Measurements from ENCODE around the gene DBF4. TPM values are rescaled to one million over a fixed set of nuclear protein-coding genes. Genes with fewer than 3 reads are reported as not detected.
A peak's percentile ranks its signal among the peaks of the same experiment; 100 is the strongest.
"Not testable (repeated sequence)": the region's sequence is repeated elsewhere in the genome, so short reads cannot be mapped to it uniquely, and the experiment has no call there.

Gene DBF4
- total and polyA plus RNA-seq, 9 of the 15 experiments (the other 6 are each of a cell fraction or from before 2014, with no cell fraction given), result 37.8 to 145 (median 104) TPM

DNA sequence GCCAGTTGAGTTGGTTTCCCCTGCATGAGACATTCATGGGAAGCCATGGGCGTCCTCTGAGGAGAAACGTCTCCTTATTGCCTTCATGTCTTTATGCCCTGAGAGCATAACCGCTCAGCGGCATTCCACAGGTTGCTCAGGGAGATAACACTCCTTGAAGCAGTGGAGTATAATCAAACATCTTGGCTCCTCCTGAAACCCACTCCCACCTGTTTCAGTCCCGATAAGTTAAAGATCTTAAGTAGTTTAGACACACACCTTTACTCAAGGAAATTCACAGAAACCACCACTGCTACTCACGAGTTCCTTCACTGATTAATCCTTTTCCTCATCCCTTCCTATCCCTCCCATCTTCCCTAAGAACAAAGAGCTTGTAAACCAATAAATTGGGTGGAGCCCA, 9.8 kb upstream of the DBF4 start:
- DNase-seq (ENCODE audit: extremely low read depth in 1 of 4, low spot score in 3 of 4), result peak in 1 of 4 experiments; percentile 46
- in situ Hi-C loops (cut with MboI); H3K4me2 ChIP-seq (ENCODE audit: insufficient read depth, low read length); H3K9ac ChIP-seq (ENCODE audit: insufficient read depth in 1 of 2, low read depth in 2 of 2, low read length in 2 of 2); intact Hi-C loops (cut with micrococcal nuclease); H3K4me3 ChIP-seq; H2AFZ ChIP-seq (ENCODE audit: low read depth, low read length); CTCF ChIA-PET (ENCODE audit: low intra/inter-chr PET ratio); BruUV-seq (replicated peaks); FAIRE-seq; H3K27me3 ChIP-seq (ENCODE audit: control insufficient read depth in 2 of 2, insufficient read depth in 2 of 2, low read length in 2 of 2); H3K9me1 ChIP-seq (ENCODE audit: control insufficient read depth, insufficient read depth, low read length); H3K9me3 ChIP-seq (replicated peaks; ENCODE audit: control insufficient read depth, insufficient read depth, low read depth, low read length); H3K4me1 ChIP-seq (replicated peaks in 1 of 2; ENCODE audit: control insufficient read depth in 2 of 2, insufficient read depth in 2 of 2, low read length in 2 of 2); H3K27ac ChIP-seq (ENCODE audit: extremely low read depth, low read depth, low read length); POLR2A ChIA-PET; H4K20me1 ChIP-seq (replicated peaks; ENCODE audit: control insufficient read depth, insufficient read depth, low read length); TF ChIP-seq TEAD4 (CRISPR knock-in tag; IDR thresholded peaks at IDR 0.05; ENCODE audit: borderline replicate concordance): not testable (repeated sequence)
- peak; percentile 26 for ATAC-seq
- H3K36me3 ChIP-seq (ENCODE audit: control insufficient read depth, insufficient read depth, low read length), result peaks cover 56% of the 10 kb centered on the region
- TF ChIP-seq EP300 (IDR thresholded peaks at IDR 0.05; ENCODE audit: low read length) (peak; percentile 18; the same call in 1 of the 2 replicates), NCOR1 (IDR thresholded peaks at IDR 0.05) (peak; percentile 33; the same call in 1 of the 2 replicates), SOX6 (IDR thresholded peaks at IDR 0.05) (0 out of 2 replicates have a peak, but pooled peaks have one; percentile 31), TEAD4 (IDR thresholded peaks at IDR 0.05; ENCODE audit: low read length) (peak; percentile 56; the same call in 1 of the 2 replicates), TAL1 (IDR thresholded peaks at IDR 0.05) (peak; percentile 35; the same call in 1 of the 2 replicates), TRIM24 (IDR thresholded peaks at IDR 0.05) (peak in 1 of 2 experiments; percentile 37; a peak in 1 of 4 replicates), ARID1B (IDR thresholded peaks at IDR 0.05) (peak; percentile 67), ZEB2 (IDR thresholded peaks at IDR 0.05) (peak; percentile 76; the same call in 1 of the 2 replicates), SMARCA4 (IDR thresholded peaks at IDR 0.05) (0 out of 2 replicates have a peak, but pooled peaks have one; percentile 40), CBFA2T2 (conservative IDR thresholded peaks at IDR 0.05) (peak; percentile 52; the same call in 1 of the 2 replicates), TCF3 (CRISPR knock-in tag; IDR thresholded peaks at IDR 0.05) (peak; percentile 41), CBFA2T3 (IDR thresholded peaks at IDR 0.05) (peak; percentile 72), DPF2 (IDR thresholded peaks at IDR 0.05) (peak; percentile 48; the same call in 1 of the 2 replicates)
- H3K79me2 ChIP-seq (ENCODE audit: control insufficient read depth, insufficient read depth, low read length), result peaks cover 81% of the 10 kb centered on the region
- 6% methylated on average over 6 of the region's 6 CpGs for WGBS (ENCODE audit: insufficient coverage, low coverage, missing lambda C conversion rate)

Data from K562 (cell line).